Measurements from ENCODE around the gene ACER3. TPM values are rescaled to one million over a fixed set of nuclear protein-coding genes. Genes with fewer than 3 reads are reported as not detected.

Gene ACER3
- polyA plus RNA-seq, 1 experiment = 11.2 TPM

- POLR2A ChIA-PET = no interaction called here
- Histone ChIP-seq H3K27me3 (ENCODE audit: control insufficient read depth, insufficient read depth, low read length) (peaks cover 17% of the 10 kb centered on the region), H3K27ac (ENCODE audit: low read depth, low read length) (no peak overlapping the region), H3K4me3 (ENCODE audit: low read depth, low read length) (no peak overlapping the region), H3K9me3 (ENCODE audit: control insufficient read depth, insufficient read depth, low read length) (no peaks in the 10 kb centered on the region; the same call in 1 of the 2 replicates)
- CTCF ChIA-PET = interaction anchor here (0.9 kb wide), 1 partner anchor 9 kb away, joined by 7 read pairs; no protein-coding TSS in a partner anchor
- no peak for TF ChIP-seq CTCF (IDR thresholded peaks at IDR 0.05; ENCODE audit: low read depth, low read length)
- DNase-seq (ENCODE audit: low read depth, low spot score) = no peak
Measured at GRCh38 chr11:77030834-77031414, 170.2 kb downstream of the ACER3 start.

- POLR2A ChIA-PET = no interaction called here
Measured at GRCh38 chr11:77031599-77031998, 170.9 kb downstream of the ACER3 start.

GRCh38 chr11:77035039-77035438, 174.3 kb downstream of the ACER3 start:
- Histone ChIP-seq H3K4me3 (ENCODE audit: low read depth, low read length) (no peak overlapping the region), H3K9me3 (ENCODE audit: control insufficient read depth, insufficient read depth, low read length) (no peaks in the 10 kb centered on the region; the same call in 1 of the 2 replicates), H3K27me3 (ENCODE audit: control insufficient read depth, insufficient read depth, low read length) (peaks cover 23% of the 10 kb centered on the region), H3K27ac (ENCODE audit: low read depth, low read length) (no peak overlapping the region)
- CTCF ChIA-PET = interaction anchor here (0.5 to 2.9 kb wide), 2 partner anchors 13 to 523 kb away, joined by 3 to 12 read pairs; no protein-coding TSS in a partner anchor
- POLR2A ChIA-PET = no interaction called here
- TF ChIP-seq CTCF (IDR thresholded peaks at IDR 0.05; ENCODE audit: low read depth, low read length) = no peak
- DNase-seq (ENCODE audit: low read depth, low spot score) = no peak

More at GRCh38 chr11:77031599-77031998, 170.9 kb downstream of the ACER3 start:
- no peaks in the 10 kb centered on the region; the same call in 1 of the 2 replicates for H3K9me3 ChIP-seq (ENCODE audit: control insufficient read depth, insufficient read depth, low read length)
- DNase-seq (ENCODE audit: low read depth, low spot score) = no peak
- CTCF ChIA-PET = interaction anchor here (0.6 to 0.9 kb wide), 3 partner anchors 8 to 231 kb away, joined by 3 to 7 read pairs (median 4); no protein-coding TSS in a partner anchor
- TF ChIP-seq CTCF (IDR thresholded peaks at IDR 0.05; ENCODE audit: low read depth, low read length) = no peak
- no peak overlapping the region for H3K4me3 ChIP-seq (ENCODE audit: low read depth, low read length)
- peaks cover 17% of the 10 kb centered on the region for H3K27me3 ChIP-seq (ENCODE audit: control insufficient read depth, insufficient read depth, low read length)
- H3K27ac ChIP-seq (ENCODE audit: low read depth, low read length) = no peak overlapping the region

GRCh38 chr11:77035580-77035979, 174.9 kb downstream of the ACER3 start:
- no peak overlapping the region for H3K4me3 ChIP-seq (ENCODE audit: low read depth, low read length)
- POLR2A ChIA-PET = no interaction called here
- peaks cover 19% of the 10 kb centered on the region for H3K27me3 ChIP-seq (ENCODE audit: control insufficient read depth, insufficient read depth, low read length)
- CTCF ChIA-PET = interaction anchor here (2.9 kb wide), 1 partner anchor 12 kb away, joined by 12 read pairs; no protein-coding TSS in a partner anchor
- H3K27ac ChIP-seq (ENCODE audit: low read depth, low read length) = no peak overlapping the region
- no peak for TF ChIP-seq CTCF (IDR thresholded peaks at IDR 0.05; ENCODE audit: low read depth, low read length)
- H3K9me3 ChIP-seq (ENCODE audit: control insufficient read depth, insufficient read depth, low read length) = peaks cover 3% of the 10 kb centered on the region; the same call in 1 of the 2 replicates
- no peak for DNase-seq (ENCODE audit: low read depth, low spot score)

- no peak for DNase-seq (ENCODE audit: low read depth, low spot score)
- no peak overlapping the region for H3K4me3 ChIP-seq (ENCODE audit: low read depth, low read length)
- H3K27ac ChIP-seq (ENCODE audit: low read depth, low read length) = no peak overlapping the region
- peaks cover 5% of the 10 kb centered on the region; the same call in 1 of the 2 replicates for H3K9me3 ChIP-seq (ENCODE audit: control insufficient read depth, insufficient read depth, low read length)
- TF ChIP-seq CTCF (IDR thresholded peaks at IDR 0.05; ENCODE audit: low read depth, low read length) = no peak
- CTCF ChIA-PET = interaction anchor here (2.5 to 2.9 kb wide), 2 partner anchors 11 to 116 kb away, joined by 8 to 12 read pairs; no protein-coding TSS in a partner anchor
- POLR2A ChIA-PET = no interaction called here
- H3K27me3 ChIP-seq (ENCODE audit: control insufficient read depth, insufficient read depth, low read length) = peaks cover 14% of the 10 kb centered on the region
Measured at GRCh38 chr11:77036398-77036797, 175.7 kb downstream of the ACER3 start.
